Fibroblast of pulmonary artery (primary cell): ENCODE measurements around the gene ROCK2.

Experiments
- DNase-seq: peaks from one replicate; pipeline ENCODE4 v3.0.0-alpha.2; 2010; ENCODE audit warnings: low read depth
- H3K4me3 ChIP-seq: replicated peaks from 2 replicates; pipeline ENCODE4 v1.5.1; 2011; ENCODE audit warnings: low read depth, mild to moderate bottlenecking, control low read depth, low read length, moderate library complexity
- CTCF ChIP-seq: IDR thresholded peaks from 2 replicates; pipeline ENCODE4 v1.5.1; 2011; ENCODE audit warnings: mild to moderate bottlenecking, control low read depth, low read length, inconsistent platforms; ENCODE audit errors: missing control alignments

The ROCK2 gene

GRCh38 chr2:11359865-11360264 is 15.4 kb upstream of the ROCK2 start:
- no peak for TF ChIP-seq CTCF
- no peak for DNase-seq
- no peak overlapping the region for H3K4me3 ChIP-seq

- H3K4me3 ChIP-seq: no peak overlapping the region
- DNase-seq: no peak
- TF ChIP-seq CTCF: no peak
These were observed 13.1 kb upstream of the ROCK2 start for GRCh38 chr2:11357428-11357972.

GRCh38 chr2:11356764-11357163 is 12.3 kb upstream of the ROCK2 start:
- TF ChIP-seq CTCF: no peak
- no peak for DNase-seq
- H3K4me3 ChIP-seq: no peak overlapping the region

- TF ChIP-seq CTCF: no peak
- DNase-seq: no peak
These were observed 11.0 kb upstream of the ROCK2 start for GRCh38 chr2:11355194-11356053.

DNA sequence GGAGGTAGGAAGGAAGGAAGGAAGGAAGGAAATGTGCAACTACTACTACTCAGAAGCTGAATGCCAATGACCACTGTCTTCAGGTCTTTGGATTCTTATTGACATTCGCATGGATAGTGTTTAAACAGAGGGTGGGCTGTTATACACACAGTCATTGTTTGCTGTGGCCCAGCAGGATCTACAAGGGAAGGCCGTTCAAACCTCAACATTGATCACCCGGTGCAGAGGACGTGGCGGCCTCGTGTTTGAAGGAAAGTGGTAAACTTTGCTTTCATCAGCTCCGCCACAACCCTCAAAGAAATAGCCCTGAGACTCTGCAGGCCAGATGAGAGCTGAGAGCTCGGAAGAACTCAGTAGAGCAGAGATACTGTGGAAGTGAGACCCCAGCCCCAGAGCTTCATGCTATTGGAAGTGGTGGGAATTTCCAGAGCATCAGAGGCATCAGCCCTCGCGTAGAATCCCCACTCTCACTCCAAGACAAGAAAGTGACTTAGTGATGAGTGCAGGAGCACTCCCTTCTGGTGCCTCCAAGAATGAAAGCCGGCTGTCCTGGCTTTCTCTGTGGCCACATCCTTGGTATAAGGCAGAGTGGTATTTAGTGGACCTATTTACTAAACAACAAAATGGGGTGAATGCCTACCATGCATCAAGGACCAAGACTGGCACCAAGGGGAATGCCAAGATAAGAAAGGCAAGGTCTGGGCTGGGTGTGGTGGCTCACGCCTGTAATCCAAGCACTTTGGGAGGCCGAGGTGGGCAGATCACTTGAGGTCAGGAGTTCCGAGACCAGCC is 10.1 kb upstream of the ROCK2 start:
- DNase-seq: no peak
- no peak for TF ChIP-seq CTCF
- no peak overlapping the region for H3K4me3 ChIP-seq

More at GRCh38 chr2:11355194-11356053, 11.0 kb upstream of the ROCK2 start:
- H3K4me3 ChIP-seq: no peak overlapping the region

DNA sequence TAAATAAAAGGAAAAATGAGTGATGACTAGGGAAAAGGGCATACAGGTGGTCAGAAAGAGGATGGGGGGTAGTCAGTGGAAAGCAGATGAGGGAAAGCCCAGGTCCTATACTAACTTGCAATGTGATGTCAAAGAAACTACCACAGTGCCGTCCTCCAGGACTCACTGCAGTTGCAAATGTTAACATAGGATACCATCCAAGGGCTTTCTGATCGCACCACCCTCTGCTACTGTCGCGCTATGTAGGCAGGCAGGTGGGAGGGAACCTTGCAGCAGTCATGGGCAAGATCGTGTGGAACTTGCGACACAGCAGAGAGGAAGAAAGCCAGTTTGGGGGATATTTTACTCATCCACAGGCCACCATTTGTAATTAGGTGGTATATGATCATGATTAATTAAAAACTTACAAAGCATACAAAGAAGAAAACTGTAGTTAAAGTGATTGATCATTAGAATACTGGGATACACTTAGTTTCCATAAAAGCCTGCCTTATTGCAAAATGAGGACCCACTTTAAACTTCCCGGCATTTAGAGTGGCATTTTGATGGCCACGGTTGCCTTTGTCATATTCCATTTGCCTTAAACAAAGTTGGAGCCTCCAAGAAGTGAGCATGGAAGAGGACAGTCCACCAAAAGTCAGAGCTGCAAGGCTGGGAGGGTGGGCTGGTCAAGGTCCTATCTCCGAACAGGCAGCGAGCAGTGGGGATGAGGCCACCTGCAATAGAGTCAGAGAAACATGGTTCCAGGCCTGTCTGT is 8.5 kb upstream of the ROCK2 start:
- H3K4me3 ChIP-seq: no peak overlapping the region
- DNase-seq: no peak
- no peak for TF ChIP-seq CTCF
